Measurements from ENCODE around the gene PLCG1. TPM values are rescaled to one million over a fixed set of nuclear protein-coding genes. Genes with fewer than 3 reads are reported as not detected.

PLCG1 gene
- polyA plus RNA-seq, 1 donor (not counting 4 experiments of a cell fraction or from before 2014, with no cell fraction given), result 41.5 TPM

DNA sequence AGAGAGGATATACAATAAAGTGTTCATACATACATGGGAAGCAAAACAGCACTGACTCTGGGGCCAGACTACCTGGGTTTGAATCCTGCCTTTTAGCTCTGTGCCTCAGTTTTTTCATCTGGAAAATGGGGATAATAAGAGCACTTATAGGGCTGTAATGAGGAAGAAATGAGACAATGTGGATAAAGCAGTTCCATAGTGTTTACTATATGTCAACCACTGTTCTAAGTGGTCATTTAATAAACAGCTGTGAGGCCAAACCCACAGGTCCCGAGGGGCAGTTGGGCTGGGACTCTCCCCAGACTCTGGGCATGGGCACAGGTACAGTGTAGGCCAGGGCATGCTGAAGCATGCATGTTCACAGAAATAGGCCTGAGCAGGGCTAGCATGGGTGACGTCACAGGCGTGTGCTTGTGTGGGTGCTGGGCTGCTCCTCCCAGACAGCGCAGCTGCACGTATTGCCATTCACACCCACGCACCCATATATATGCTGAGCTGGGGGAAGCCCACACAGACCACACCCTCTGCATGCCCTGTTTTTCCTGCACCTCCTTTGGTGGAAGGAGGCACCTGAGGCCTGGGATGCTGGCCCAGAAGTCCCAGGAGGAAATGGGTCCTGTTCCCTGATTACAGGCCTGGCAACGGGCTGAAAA is 3.5 kb upstream of the PLCG1 start:
- Histone ChIP-seq H3K9ac (ENCODE audit: control insufficient read depth, extremely low read depth, insufficient read depth, low read length) (peak overlapping the region; percentile 5), H3K27me3 (ENCODE audit: control insufficient read depth, extremely low read depth, insufficient read depth, low read length) (no peaks in the 10 kb centered on the region), H3K36me3 (ENCODE audit: control insufficient read depth in 2 of 2, extremely low read depth in 1 of 2, insufficient read depth in 2 of 2, low read length in 2 of 2) (peaks cover 0 to under 1% of the 10 kb centered on the region in 2 experiments), H3K27ac (ENCODE audit: control insufficient read depth, insufficient read depth, low read length) (peak overlapping the region; percentile 57), H3K4me3 (ENCODE audit: control insufficient read depth in 2 of 3, extremely low read depth in 1 of 3, insufficient read depth in 2 of 3, low read depth in 1 of 3, low read length in 3 of 3) (no peak overlapping the region), H3K4me1 (ENCODE audit: control insufficient read depth, extremely low read depth, insufficient read depth, low read length) (peaks cover 35% of the 10 kb centered on the region), H3K9me1 (ENCODE audit: control insufficient read depth, extremely low read depth, insufficient read depth, low read length) (no peaks in the 10 kb centered on the region), H2AFZ (ENCODE audit: control insufficient read depth, low read length) (no peak overlapping the region), H3K79me2 (ENCODE audit: control insufficient read depth, insufficient read depth, low read length) (peaks cover 15% of the 10 kb centered on the region), H4K20me1 (ENCODE audit: control insufficient read depth, extremely low read depth, insufficient read depth, low read length) (peaks cover 2% of the 10 kb centered on the region), H3K9me3 (ENCODE audit: control insufficient read depth, low read depth, low read length) (no peaks in the 10 kb centered on the region), H3K4me2 (ENCODE audit: control insufficient read depth, extremely low read depth, insufficient read depth, low read depth, low read length) (peak overlapping the region; percentile 7)
- dilution Hi-C loops (cut with MboI; ENCODE audit: extremely low pct_ligation_motif_present, low sequenced_read_pairs), result no loop called here
- FAIRE-seq, result peak; percentile 74
- DNase-seq (ENCODE audit: low read depth, low spot score), result peak; percentile 95
- TF ChIP-seq, protein P1, sequence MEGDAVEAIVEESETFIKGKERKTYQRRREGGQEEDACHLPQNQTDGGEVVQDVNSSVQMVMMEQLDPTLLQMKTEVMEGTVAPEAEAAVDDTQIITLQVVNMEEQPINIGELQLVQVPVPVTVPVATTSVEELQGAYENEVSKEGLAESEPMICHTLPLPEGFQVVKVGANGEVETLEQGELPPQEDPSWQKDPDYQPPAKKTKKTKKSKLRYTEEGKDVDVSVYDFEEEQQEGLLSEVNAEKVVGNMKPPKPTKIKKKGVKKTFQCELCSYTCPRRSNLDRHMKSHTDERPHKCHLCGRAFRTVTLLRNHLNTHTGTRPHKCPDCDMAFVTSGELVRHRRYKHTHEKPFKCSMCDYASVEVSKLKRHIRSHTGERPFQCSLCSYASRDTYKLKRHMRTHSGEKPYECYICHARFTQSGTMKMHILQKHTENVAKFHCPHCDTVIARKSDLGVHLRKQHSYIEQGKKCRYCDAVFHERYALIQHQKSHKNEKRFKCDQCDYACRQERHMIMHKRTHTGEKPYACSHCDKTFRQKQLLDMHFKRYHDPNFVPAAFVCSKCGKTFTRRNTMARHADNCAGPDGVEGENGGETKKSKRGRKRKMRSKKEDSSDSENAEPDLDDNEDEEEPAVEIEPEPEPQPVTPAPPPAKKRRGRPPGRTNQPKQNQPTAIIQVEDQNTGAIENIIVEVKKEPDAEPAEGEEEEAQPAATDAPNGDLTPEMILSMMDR (optimal IDR thresholded peaks at IDR 0.05 in 1 of 3, IDR thresholded peaks at IDR 0.05 in 1 of 3, conservative IDR thresholded peaks at IDR 0.05 in 1 of 3; ENCODE audit: extremely low read depth in 1 of 3, insufficient read depth in 2 of 3, low read length in 3 of 3), result no peak
- TF ChIP-seq EZH2 (IDR thresholded peaks at IDR 0.05; ENCODE audit: low read length), result no peak

DNA sequence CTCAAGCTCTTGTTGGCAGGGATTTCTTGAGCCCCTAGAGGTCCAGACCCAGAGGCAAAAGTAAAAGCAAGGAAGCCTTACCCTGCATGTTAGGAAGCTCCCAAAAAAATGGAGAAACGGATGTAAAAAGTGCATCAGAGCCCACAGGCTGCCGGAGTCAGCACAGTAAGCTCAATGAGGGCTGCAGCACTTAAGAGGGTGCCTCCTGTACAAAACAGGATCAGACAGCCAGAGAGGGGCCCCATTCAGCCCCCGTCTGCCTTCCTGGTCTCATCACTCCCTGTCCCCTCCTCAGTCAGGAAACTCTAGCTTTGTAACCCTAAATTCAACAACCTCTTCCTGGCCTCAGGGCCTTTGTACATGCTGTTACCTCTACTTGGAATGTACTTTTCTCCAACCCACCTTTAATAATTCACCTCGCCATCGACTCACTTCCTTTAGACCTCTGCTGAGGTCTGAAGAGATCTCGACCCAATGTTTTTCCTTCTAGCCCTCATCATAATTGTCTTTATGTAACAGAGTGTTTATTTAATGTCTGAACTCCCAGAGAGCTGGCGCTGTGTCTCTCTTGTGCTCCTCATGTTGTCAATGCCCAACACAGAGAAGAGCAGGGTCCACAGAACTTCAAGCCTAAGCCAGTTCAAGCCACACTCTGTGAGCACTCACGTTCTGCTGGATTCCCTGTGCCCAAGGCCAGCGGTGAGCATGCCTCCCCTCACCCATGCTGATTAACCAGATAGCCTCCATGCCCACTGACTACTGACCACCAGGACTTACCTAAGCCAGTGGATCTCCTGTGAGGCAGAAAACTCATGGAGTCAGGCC is 2.8 kb upstream of the PLCG1 start:
- H3K27ac ChIP-seq (ENCODE audit: control insufficient read depth, insufficient read depth, low read length), result peak overlapping the region; percentile 57
- no peak for DNase-seq (ENCODE audit: low read depth, low spot score)

More for the DNA sequence above, 2.8 kb upstream of the PLCG1 start:
- H3K79me2 ChIP-seq (ENCODE audit: control insufficient read depth, insufficient read depth, low read length), result peaks cover 22% of the 10 kb centered on the region
- peaks cover 0 to 2% of the 10 kb centered on the region in 2 experiments for H3K36me3 ChIP-seq (ENCODE audit: control insufficient read depth in 2 of 2, extremely low read depth in 1 of 2, insufficient read depth in 2 of 2, low read length in 2 of 2)
- H3K4me2 ChIP-seq (ENCODE audit: control insufficient read depth, extremely low read depth, insufficient read depth, low read depth, low read length), result peak overlapping the region; percentile 4
- no peaks in the 10 kb centered on the region for H3K9me3 ChIP-seq (ENCODE audit: control insufficient read depth, low read depth, low read length)
- H2AFZ ChIP-seq (ENCODE audit: control insufficient read depth, low read length), result no peak overlapping the region
- H3K9ac ChIP-seq (ENCODE audit: control insufficient read depth, extremely low read depth, insufficient read depth, low read length), result peak overlapping the region; percentile 5
- dilution Hi-C loops (cut with MboI; ENCODE audit: extremely low pct_ligation_motif_present, low sequenced_read_pairs), result no loop called here
- peaks cover 5% of the 10 kb centered on the region for H4K20me1 ChIP-seq (ENCODE audit: control insufficient read depth, extremely low read depth, insufficient read depth, low read length)
- FAIRE-seq, result no peak
- peaks cover 43% of the 10 kb centered on the region for H3K4me1 ChIP-seq (ENCODE audit: control insufficient read depth, extremely low read depth, insufficient read depth, low read length)
- no peak overlapping the region for H3K4me3 ChIP-seq (ENCODE audit: control insufficient read depth in 2 of 3, extremely low read depth in 1 of 3, insufficient read depth in 2 of 3, low read depth in 1 of 3, low read length in 3 of 3)
- H3K9me1 ChIP-seq (ENCODE audit: control insufficient read depth, extremely low read depth, insufficient read depth, low read length), result peaks cover 3% of the 10 kb centered on the region
- no peaks in the 10 kb centered on the region for H3K27me3 ChIP-seq (ENCODE audit: control insufficient read depth, extremely low read depth, insufficient read depth, low read length)
- no peak for TF ChIP-seq EZH2 (IDR thresholded peaks at IDR 0.05; ENCODE audit: low read length)
- TF ChIP-seq, protein P1 (optimal IDR thresholded peaks at IDR 0.05 in 1 of 3, IDR thresholded peaks at IDR 0.05 in 1 of 3, conservative IDR thresholded peaks at IDR 0.05 in 1 of 3; ENCODE audit: extremely low read depth in 1 of 3, insufficient read depth in 2 of 3, low read length in 3 of 3), result no peak
